EL (cell line): ENCODE measurements around the gene ZNF785.
A peak's percentile ranks its signal among the peaks of the same experiment; 100 is the strongest.
"Not testable (repeated sequence)": the region's sequence is repeated elsewhere in the genome, so short reads cannot be mapped to it uniquely, and the experiment has no call there.

ENCODE experiments used
- DNase-seq: peaks from one replicate; pipeline ENCODE4 v3.0.0-alpha.2; 2016

The ZNF785 gene

DNA sequence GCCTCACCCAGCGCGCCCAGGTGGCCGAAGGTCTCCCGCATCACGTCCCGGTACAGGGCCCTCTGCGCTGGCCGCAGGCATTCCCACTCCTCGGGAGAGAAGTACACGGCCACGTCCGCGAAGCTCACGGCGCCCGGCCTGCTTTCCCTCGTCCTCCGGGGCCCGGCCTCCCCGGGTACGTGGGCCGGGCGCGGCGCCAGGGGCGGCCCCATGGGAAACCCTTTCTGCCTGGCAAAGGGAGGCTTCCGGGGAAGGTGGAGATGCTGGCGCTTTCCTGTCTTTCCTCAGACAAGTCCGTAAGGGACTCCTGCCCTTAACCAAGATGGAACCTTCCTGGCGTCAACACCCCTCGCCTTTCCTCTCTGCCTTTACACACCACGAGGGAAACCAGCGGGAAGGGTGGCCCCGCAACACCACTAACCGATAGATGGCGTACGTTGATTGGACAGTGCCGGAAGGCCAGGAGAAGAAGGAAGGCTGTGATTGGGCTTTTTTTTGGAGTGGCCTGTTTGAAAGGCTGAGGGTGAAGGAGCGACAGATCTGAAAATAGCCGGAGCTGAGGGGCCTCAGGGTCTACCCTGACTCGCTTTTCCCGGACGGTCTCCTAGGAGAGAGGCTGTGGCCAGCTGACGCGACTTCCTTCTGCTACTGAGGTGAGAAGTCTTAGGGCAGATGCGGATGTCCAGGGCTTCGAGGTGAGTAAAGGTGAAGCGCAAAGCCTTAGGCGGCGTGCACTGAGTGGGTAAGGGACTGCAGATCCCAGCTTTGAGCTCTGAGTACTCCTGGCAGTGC lies at the start of gene ZNF785:
TSS of gene ZNF785 (minus strand) at position 298 of the 792 bp plus-strand sequence. CDS start at position 212, 86 bp downstream.
- peak; percentile 99 for DNase-seq

DNA sequence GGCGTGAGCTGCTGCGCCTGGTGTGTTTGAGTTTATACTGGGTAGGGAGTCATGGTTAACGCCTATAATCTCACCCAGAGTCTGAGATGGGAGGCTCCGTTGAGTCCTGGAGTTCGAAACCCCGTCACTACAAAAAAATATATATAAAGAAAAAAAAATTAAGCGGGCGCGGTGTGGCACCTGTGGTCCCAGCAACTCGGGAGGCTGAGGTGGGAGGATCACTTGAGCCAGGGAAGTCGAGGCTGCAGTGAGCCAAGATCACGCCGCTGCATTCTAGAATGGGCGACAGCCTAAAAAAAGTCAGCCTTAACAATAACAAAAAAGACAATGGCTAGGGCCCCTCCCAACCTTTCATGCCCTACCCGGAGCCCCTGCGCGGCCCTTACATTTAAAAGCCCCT lies 48.0 kb upstream of the ZNF785 start:
- DNase-seq: no peak

DNA sequence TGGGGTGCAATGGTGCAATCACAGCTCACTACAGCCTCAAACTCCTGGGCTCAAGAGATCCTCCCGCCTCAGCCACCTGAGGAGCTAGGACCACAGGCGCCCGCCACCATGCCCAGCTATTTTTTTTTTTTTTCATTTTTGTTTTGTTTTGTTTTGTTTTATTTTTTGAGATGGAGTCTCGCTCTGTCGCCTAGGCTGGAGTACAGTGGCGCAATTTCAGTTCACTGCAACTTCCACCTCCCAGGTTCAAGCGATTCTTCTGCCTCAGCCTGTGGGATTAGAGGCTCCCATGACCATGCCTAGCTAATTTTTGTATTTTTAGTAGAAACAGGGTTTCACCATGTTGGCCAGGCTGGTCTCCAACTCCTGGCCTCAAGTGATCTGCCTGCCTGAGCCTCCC lies 47.0 kb upstream of the ZNF785 start:
- not testable (repeated sequence) for DNase-seq

DNA sequence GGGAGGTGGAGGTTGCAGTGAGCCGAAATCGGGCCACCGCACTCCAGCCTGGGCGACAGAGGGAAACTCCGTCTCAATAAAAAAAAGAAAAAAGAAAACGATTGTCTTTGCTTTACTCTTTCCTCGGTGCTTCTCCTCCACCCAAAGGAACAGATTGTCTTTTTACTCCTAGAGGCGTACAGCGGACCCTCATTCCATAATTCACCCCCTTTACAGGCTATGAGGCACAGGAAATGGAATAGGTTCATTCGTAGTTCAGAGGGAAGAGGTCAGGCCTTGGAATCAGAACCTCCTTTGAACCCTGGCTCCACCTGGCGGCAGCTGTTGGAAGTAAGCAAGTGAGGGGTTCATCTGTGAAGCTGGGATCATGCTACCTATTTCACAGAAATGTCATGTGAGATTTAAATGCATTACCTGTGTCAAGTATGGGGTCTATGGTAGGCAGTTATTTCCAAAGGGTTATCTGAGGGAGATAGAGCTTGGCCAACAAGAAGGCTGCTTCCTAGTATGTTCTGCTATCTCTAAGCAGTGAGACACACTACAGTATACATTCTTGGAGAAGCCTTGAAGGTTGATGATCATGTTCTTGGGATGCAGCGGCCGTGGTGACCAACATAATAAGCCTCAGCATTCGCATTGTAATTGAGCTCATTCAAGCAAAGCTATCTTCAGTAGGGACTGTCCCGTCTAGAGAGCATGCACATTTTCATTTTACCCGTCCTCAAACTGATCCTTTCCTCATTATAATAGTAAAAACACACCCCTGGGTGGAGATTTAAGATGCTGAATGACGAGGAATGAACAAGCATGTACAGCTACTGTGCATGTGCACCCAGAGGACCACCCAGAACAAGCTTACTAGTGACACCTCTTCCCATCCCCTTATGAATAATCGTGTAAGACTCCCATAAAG lies 43.4 kb upstream of the ZNF785 start:
- DNase-seq: peak; percentile 73

DNA sequence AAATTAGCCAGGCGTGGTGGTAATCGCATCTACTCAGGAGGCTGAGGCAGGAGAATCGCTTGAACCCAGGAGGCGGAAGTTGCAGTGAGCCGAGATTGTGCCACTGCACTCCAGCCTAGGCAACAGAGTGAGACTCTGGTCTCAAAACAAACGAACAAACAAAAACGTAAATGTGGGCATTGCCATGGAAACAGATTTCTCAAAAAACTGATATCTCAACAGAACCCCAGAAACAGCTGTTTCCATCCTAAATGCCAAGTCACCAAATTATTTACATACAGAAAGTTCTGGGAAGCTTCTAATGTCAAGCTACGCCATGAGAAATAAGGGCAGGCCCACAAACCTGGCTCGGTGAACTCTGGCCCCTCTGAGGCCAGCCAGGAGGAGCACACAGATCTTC lies 40.7 kb upstream of the ZNF785 start:
- no peak for DNase-seq

DNA sequence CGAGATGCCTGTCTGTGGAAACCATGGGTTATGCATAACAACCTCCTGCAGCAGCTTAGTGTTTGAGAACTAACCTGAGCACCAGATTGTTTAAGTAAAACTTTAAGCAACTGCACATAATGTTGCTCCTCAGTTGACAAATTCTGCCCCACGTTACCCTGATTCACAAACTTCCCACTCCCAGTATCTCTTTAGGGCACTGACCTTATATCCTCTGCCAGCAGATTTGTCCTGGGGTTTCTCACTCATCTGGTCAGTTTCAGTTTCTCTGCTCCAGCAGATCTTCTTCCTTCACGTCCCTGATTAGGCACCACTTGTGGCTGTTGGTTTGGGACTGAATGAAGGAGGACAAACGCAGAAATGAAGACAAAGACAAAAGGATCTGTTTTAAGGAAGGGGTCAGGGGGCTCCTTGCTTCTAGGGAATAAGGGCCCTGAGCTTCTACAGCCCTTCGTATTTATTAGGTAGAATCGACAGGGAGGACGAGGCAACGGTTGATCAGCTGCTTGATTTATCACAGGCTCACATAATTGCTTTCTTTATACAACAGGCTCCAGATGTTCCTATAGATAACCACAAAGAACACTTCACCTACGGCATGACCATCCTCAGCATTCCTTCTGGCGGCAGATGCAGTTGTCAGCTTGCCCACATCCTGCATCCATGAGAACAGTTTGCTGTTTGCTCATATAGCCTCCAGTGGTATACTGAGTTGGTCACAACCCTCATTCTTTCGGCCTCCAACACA lies 38.2 kb upstream of the ZNF785 start:
- DNase-seq: peak; percentile 6

DNA sequence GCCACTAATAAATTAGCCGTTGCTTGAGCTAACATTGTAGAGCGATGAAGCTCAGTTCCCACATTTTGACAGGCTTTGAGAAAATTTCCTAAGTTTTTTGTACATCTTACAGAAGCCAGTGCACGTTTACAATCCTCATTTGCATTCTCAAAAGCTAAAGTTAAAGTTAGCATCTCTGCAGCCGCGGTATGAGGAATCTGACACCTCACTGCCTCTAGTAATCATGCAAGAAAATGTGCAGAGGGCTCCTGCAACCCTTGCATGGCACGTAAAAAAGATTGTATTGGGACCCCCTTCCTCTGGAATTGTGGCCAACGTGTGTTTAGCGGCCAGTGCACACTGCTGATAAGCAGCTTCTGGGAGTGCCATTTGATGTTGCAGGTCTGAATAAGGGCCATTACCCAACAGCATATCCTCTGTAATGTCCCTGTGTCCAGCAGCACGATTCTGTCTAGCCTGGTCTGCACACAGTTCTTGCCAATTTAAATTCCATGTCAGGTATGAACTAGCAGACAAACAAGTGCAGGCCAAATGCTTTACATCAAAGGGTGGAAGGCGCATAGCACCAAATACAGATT lies 37.0 kb upstream of the ZNF785 start:
- DNase-seq: no peak

DNA sequence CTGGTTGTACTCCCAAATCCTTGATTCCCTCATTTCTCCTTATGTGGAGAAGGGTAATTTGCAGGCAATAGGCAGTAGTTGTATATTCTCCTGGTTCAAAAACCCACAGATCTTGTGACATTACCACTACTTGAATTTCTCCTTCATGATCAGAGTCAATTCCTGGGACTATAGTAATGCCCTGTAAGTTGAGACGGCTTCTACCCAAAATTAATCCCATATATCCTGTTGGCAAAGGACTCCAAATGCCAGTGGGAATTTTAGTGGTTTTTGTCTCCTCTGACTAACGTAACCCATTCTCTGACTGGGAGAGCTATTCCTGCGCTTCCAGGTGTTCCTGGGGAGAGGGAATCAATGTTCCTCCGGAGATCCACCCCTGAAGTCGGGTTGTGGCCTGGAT lies 36.3 kb upstream of the ZNF785 start:
- DNase-seq: peak; percentile 41

DNA sequence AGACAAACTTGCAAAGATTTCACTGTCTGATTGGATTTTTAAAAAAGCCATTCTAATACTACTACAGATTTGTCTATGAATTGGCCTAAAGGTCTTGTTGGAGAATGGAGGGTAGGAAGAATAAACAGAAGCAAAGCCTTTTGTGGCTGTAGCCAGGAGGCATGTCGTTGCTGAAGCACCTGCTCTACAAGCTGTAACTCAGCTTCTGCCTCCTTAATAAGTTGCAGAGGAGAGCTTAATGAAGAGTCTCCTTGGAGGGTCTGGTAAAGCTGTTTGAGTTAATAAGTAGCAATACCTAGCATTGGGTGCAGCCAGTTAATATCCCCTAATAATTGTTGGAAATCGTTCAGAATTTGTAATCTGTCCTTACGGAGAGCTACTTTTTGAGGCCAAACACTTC lies 34.7 kb upstream of the ZNF785 start:
- DNase-seq: no peak

DNA sequence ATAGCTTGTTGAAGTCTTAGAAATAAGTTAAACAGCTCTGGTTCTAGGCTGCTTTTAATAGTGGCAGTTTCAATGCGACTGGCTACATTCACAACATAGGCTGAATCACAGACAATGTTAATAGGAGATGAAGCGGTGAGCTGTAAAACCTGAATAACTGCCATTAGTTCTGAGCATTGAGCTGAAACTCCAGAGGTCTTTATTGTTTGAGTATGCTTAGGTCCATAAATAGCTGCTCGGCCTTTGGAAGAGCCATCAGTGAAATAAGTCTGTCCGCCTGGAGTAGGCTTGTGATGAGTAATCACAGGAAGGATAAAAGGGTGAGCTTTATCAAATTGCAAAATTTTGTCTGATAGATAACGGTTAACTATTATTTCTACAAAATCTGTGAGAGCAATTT lies 34.1 kb upstream of the ZNF785 start:
- DNase-seq: no peak

DNA sequence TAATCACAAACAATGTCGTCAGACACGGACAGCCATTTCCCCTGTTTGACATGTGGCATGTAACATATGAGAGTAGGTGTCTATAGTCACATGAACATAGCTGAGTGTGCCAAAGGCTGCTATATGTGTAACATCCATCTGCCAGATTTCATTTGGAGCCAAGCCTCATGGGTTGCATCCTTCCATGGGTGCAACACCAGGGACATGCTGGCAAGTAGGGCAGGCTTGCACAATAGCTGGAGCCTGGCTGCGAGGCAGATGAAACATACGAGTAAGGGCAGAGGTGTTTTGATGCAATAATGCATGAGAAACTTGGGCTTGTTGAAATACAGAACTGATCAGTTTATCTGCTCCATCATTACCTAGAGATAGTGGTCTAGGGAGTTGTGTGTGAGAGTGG lies 33.7 kb upstream of the ZNF785 start:
- no peak for DNase-seq

DNA sequence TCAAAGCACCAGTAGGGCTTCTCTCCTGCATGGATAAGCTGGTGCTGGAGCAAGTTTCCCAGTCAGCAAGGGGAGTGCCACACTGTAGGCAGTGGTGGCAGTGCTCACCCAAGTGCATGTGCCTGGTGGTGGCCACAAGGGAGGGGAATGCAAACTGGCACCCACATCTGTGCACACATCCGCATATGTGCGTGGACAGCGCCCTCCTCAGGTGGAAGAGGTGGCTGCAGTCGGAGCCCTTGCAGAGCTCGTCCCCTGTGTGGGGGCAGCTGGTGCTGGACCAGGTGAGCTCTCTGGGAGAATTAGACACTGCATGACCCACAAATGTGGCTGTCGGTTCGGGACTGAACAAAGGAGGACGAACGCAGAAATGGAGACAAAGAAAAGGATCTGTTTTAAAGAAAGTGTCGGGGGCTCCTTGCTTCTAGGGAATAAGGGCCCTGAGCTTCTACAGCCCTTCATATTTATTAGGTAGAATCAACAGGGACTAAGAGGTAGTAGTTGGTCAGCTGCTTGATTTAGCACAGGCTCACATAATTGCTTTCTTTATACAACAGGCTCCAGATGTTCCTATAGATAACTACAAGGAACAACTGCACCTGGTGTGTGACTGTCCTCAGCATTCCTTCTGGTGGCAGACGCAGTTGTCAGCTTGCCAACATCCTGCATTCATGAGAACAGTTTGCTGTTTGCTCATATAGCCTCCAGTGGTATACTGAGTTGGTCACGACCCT lies 30.0 kb upstream of the ZNF785 start:
- DNase-seq: peak; percentile 28

DNA sequence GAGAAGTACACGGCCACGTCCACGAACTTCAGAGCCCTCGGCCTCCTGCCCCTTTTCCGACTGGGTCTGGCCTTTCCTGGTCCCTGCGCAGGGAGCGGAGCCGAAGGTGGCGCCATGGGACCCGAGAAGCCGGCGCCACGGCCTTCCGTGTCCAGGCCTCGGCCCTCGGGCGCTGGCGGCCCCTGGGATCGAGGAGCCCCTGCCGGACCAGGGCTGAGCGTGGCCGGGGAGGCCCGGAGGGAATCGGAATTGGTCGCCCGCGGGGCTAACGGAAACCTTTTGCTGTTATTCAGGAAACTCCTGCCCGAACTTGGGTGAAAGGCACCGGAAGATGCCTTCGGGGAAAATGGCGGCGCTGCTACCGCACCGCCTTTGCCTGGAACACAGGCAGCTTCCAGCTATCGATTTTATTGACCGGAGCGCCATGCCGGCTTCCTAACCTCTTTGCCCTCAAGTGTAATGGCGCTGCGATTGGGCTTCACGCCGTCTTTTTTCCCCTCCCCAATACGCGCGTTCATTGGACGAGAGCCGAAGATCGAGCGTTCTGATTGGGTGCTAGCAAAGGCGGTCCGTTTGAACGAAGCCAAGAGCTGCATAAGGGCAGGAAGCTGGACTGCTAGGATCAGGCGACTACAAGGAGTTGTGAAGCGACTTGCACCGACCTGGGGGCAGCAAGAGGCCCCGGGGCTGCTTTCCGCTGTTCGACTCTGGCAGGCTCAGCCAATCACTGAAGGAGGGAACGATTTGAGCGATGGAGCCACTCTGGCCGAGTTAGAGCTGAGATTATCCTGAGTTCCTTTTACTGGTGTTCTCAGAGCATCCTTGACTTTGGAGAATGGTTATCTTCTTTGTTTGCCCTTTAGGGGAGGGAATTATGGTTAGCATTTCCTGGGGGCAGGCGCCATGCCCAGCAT lies 24.7 kb upstream of the ZNF785 start, which contains the start of gene ZNF689:
TSS of gene ZNF689 (minus strand) at position 464 of the 914 bp plus-strand sequence. CDS start at position 116, 348 bp downstream.
- peak; percentile 97 for DNase-seq

DNA sequence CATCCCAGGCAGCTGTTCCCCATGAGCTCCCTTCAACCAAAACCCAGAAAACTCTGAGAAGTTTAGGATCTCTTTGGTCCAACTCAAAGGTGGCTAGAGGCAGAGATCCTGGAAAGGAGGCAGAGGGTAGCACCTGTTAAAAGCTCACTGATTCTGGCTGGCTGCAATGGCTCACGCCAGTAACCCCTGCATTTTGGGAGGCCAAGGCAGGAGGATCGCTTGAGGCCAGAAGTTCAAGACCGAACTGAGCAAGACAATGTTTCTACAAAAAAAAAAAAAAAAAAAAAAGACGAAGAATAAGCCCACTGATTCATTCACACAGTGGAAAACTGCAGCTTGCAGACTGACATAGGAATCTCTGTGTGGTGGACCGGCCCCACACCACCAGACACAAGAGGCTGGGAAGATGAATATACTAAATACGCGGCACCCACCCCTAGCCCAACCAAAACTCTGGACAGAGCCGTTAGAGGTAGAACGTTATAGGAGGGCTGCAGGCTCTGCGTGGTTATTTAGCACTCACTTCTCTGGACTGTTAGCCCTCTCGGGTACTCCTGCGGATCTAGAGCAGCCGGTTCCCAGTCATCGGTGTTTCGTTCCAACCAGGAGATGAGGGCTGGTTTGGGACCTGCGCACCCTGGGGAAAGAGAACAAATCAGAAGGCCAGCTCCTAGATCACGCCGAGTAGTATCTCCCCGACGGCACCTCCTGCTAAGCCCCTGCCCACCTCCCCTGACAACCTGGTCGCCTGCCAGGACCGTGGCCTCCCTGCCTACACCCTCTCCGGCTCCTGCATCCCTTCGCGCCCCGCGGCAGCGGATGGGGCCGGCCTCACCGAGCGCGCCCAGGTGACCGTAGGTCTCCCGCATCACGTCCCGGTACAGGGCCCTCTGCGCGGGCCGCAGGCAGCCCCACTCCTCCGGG lies 23.8 kb upstream of the ZNF785 start:
- DNase-seq: peak; percentile 38

DNA sequence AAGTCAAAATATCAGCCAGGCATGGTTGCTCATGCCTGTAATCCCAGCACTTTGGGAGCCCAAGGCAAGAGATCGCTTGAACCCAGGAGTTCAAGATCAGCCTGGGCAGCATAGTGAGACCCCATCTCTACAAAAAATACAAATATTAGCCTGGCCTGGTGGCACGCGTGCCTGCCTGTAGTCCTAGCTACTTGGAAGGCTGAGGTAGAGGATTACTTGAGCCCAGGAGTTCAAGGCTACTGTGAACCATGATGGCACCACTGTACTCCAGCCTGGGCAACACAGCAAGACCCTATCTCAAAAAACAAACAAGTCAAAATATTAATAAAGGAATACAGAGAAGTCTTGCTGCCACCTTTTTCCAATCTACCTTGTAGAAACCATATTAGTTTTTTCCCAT lies 20.5 kb upstream of the ZNF785 start:
- DNase-seq: no peak

DNA sequence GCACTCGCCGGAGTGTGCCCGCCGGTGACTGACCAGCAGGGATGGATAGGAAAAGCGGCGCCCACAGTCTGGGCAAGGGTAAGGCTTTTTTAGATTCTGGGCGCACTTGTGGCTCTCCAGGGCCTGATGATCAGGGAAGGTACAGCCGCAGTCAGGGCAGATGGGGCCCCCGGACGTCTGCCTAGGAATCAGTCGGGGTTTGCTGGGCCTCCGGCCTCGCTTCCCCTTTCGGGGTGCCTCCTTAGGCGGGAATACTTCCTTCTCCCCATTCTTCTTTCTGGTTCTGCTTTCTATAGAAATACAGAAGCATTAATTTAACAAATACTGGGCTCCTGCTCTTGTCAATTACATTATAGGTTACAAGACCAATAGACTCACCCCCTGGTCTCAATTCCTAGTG lies 19.7 kb upstream of the ZNF785 start:
- DNase-seq: no peak

DNA sequence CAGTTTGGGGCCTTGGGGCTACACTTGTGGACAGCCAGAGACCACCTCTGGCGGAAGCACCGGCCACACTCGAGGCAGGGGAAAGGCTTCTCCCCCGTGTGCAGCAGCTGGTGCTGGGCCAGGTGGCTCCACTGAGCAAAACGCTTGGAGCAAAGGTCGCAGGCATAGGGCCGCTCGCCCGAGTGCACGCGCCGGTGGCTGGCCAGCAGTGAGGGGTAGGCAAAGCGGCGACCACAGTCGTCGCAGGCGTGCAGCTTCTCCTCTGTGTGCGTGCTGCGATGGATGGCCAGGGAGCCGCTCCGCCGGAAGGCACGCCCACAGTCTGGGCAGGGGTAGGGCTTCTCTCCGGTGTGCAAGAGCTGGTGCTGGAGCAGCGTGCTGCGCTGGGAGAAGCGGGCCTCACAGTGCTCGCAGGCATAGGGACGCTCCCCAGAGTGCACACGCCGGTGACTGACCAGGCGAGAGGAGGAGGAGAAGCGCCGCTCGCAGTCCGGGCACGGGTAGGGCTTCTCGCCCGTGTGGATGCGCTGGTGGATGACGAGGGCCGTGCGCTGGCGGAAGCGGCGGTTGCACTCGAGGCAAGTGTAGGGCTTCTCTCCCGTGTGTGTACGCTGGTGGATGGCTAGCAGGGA lies 18.9 kb upstream of the ZNF785 start:
- DNase-seq: no peak

DNA sequence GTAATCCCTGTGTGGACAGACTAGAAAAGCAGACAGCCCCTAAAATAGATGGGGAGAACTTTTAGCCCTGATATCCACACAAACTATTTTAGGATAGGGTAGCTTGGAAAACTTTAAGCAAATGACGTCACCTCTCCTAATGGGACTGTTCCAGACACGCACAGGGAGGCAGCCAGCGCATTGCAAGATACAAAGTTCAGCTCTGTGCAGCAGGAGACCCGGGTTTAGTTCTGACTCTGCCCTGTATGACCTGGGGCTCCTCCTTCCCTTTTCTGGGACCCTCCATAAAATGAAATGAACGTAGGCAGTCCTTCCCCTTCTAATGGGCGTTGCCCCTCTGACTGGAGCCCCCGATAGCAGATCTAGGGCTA lies 18.4 kb upstream of the ZNF785 start:
- DNase-seq: no peak

DNA sequence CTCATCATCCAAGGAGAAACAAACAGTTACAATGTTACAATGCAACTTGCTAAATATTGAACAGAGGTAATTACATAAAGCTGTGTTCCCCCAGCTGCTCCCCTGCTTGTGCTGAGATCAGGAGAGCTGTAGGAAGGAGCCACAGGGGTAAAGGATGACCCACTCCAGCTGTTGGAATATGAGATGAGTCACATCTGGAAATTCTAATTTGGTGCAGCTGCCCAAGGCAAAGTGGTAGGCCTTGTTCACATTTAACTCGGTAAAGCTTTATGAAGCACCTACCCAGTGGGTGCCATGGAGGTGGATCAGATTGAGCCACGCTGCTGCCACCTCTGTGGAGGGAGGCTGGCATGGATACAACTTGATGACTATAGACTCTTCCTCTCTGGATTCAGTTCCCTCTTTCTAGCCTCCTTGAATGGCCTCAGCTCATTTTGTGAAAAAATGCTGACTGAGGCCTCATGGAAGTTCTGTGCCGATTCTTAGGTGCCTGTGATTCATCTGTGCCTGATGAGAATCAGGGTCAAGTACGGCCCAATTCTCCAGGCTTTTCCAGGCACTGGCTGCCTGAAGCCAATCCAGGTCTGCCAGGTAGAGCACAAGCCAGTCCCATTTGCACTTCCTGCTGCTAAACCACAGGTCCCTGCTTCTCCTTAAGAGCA lies 17.2 kb upstream of the ZNF785 start:
- peak; percentile 9 for DNase-seq
